NCI-H446 treated with DMSO at 0.1 percent for 48 hours (cell line): ENCODE data around the gene BMP8A.
"Not testable (repeated sequence)": the region's sequence is repeated elsewhere in the genome, so short reads cannot be mapped to it uniquely, and the experiment has no call there.

Experiments
- DNase-seq: peaks from one replicate; lab custom pipeline; 2025; lab: John Stamatoyannopoulos, UW

Gene BMP8A

GRCh38 chr1:39507230-39507928 lies 15.9 kb downstream of the BMP8A start:
- no peak for DNase-seq

- no peak for DNase-seq
Measured at GRCh38 chr1:39508266-39508665, 16.8 kb downstream of the BMP8A start.

GRCh38 chr1:39508857-39509305 lies 17.4 kb downstream of the BMP8A start:
- no peak for DNase-seq

GRCh38 chr1:39509360-39510009 lies 18.0 kb downstream of the BMP8A start:
- DNase-seq = no peak

- not testable (repeated sequence) for DNase-seq
Measured at GRCh38 chr1:39510570-39511186, 19.2 kb downstream of the BMP8A start.

- not testable (repeated sequence) for DNase-seq
Measured at GRCh38 chr1:39511477-39511876, 20.0 kb downstream of the BMP8A start.

GRCh38 chr1:39512234-39512847 lies 20.9 kb downstream of the BMP8A start:
- DNase-seq = not testable (repeated sequence)

GRCh38 chr1:39514710-39515124 lies 23.3 kb downstream of the BMP8A start:
- not testable (repeated sequence) for DNase-seq

GRCh38 chr1:39515131-39516086 lies 24.0 kb downstream of the BMP8A start:
- not testable (repeated sequence) for DNase-seq

- not testable (repeated sequence) for DNase-seq
Measured at GRCh38 chr1:39516841-39517240, 25.4 kb downstream of the BMP8A start.

- DNase-seq = not testable (repeated sequence)
Measured at GRCh38 chr1:39517936-39518335, 26.5 kb downstream of the BMP8A start.

GRCh38 chr1:39519376-39519775 lies 27.9 kb downstream of the BMP8A start:
- DNase-seq = not testable (repeated sequence)

- DNase-seq = not testable (repeated sequence)
Measured at GRCh38 chr1:39522221-39522620, 30.8 kb downstream of the BMP8A start.

GRCh38 chr1:39522661-39523567 lies 31.5 kb downstream of the BMP8A start:
- no peak for DNase-seq

- DNase-seq = no peak
Measured at GRCh38 chr1:39524171-39524570, 32.7 kb downstream of the BMP8A start.

- DNase-seq = no peak
Measured at GRCh38 chr1:39524591-39525365, 33.3 kb downstream of the BMP8A start.

GRCh38 chr1:39525366-39526165 lies 34.1 kb downstream of the BMP8A start:
- no peak for DNase-seq

GRCh38 chr1:39526466-39527189 lies 35.2 kb downstream of the BMP8A start:
- no peak for DNase-seq
